Endometrial microvascular endothelial cells (primary cell): ENCODE measurements around the gene ZNF865. TPM values are rescaled to one million over a fixed set of nuclear protein-coding genes. Genes with fewer than 3 reads are reported as not detected.

Experiments
- in situ Hi-C: cut with HindIII; loops from 2 replicates; pipeline ENCODE4 v1.10.0; 2017; ENCODE audit warnings: low sequenced_read_pairs, low pct_unique_long_range_greater_than_20kb; ENCODE audit errors: inconsistent ontology term
- total RNA-seq: library from RNA; depleted of rRNA; stranded (reverse); fragments of >200 nt; gene quantifications from one replicate; pipeline ENCODE4 v1.2.3, GENCODE V29; 2015; ENCODE audit errors: inconsistent ontology term

ZNF865 gene
- total RNA-seq, 1 donor from 2014 or later = 3.3 TPM

GRCh38 chr19:55640577-55641425, 35.4 kb downstream of the ZNF865 start, which contains the start of gene ZNF580:
ZNF580 (plus strand) TSS chr19:55641002; CDS start chr19:55642509, 1,507 bp downstream.
- in situ Hi-C loops = no loop called here

GRCh38 chr19:55641426-55642152, 36.1 kb downstream of the ZNF865 start:
- in situ Hi-C loops = no loop called here

GRCh38 chr19:55642153-55643002, 36.9 kb downstream of the ZNF865 start:
- in situ Hi-C loops = no loop called here

DNA sequence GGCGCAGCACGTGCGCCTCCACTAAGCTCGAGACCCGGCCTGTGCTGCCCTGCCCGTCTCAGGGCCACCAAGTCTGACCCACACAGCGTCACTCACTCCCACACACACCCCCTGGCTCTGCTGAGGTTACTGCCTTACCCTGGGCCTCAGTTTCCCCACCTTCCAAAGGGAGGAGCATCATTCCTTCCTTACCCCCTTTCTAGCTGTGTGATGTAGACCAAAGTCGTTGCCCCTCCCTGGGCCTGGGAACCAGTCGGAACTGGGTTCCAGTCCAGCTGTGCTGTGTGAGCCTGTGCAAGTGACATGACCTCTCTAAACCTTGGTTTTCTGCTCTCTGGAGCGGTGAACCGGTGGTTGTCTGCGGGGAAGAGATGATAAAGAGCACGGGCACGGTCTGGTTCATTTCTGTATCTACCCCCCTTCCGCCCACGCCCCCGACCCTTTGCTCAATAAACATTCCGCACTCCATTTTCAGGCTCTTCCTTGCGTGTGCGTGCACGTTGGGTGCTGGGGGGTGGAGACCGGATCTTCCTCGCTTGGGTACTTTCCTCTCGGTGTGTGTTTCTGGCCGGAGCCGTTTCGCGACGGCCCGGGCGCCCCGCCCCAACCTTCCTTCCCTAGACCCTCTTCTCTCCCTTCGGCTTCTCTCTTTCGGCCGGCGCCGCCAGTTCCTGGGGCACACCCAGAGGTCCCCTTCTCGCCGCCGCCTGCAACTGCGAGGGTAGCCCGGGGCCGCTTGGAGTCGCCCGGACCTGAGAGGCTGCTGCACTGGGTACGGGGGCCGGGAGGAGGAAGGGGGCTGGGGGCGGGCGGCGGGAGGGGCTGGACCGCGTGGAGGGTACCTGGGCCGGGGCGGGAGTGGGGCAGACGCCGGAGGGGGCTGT, 37.8 kb downstream of the ZNF865 start, which contains the start of gene ZNF581:
Gene ZNF581 (plus strand): TSS at position 647 of the 884 bp plus-strand sequence. CDS start 923 bp downstream, outside the sequence.
- in situ Hi-C loops = no loop called here

DNA sequence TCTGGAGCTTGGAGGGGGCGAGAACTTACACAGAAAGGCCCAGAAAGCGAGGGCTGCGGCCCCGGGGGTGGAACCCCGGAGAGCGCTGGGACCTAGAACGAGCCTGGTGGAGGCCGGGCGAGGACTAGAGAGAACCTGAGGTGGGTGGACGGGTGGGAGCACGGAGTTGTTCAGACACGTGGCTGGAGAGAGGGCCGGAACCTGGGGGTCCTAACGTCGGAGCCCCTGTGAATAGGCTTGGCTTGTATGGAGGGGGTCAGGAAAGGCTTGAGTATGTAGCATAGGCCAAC, 38.4 kb downstream of the ZNF865 start:
- in situ Hi-C loops = no loop called here

- in situ Hi-C loops = no loop called here
These were observed 38.9 kb downstream of the ZNF865 start for GRCh38 chr19:55644191-55644833.

GRCh38 chr19:55644842-55645511, 39.5 kb downstream of the ZNF865 start:
- in situ Hi-C loops = no loop called here

- in situ Hi-C loops = no loop called here
These were observed 40.0 kb downstream of the ZNF865 start for GRCh38 chr19:55645512-55645881.

GRCh38 chr19:55646889-55647731, 41.7 kb downstream of the ZNF865 start:
- in situ Hi-C loops = no loop called here

DNA sequence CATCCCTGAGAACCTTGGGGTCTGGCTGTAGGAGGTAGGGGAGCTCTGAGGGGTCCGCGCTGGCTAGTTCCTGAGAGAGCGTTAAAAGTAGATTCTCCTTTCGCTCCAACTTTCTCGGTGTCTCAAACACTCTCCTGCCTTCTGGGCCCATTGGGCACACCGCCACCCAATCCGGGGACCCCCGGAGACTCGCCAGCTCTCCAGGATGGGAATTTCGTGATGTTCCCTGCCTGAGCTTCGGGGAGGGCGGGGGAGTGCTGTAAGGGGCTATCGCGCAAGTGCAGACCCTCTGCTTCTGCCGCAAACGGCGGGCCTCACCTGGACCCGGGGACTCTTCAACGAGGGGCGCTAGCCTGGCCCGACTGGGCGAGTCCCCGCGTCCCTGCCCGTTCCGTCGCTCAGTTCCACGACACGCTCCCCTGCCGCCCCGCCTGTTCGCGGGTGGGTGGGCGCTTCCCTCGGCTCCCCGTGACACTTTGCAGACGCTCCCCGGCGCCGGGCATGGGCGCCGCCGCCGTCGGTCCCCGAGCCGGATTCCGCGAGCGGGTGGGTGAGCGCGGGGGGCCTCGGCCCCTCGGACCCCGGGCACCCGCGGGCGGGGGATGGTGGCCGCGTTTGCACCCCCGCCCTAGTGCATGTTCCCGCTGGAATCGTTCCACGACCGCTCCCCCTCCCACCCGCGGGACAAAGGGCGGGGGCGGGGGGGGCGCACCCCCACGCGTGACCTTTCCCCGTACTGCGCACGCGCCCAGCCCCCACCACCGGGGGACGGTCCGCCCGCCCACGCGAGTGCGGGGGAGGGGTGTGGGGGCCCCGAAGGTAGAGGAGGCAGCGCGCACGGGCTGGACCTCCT, 42.5 kb downstream of the ZNF865 start, which contains the start of gene CCDC106:
Gene CCDC106 (plus strand): TSS at position 481 of the 853 bp plus-strand sequence. CDS start 835 bp downstream, outside the sequence.
- in situ Hi-C loops = no loop called here

DNA sequence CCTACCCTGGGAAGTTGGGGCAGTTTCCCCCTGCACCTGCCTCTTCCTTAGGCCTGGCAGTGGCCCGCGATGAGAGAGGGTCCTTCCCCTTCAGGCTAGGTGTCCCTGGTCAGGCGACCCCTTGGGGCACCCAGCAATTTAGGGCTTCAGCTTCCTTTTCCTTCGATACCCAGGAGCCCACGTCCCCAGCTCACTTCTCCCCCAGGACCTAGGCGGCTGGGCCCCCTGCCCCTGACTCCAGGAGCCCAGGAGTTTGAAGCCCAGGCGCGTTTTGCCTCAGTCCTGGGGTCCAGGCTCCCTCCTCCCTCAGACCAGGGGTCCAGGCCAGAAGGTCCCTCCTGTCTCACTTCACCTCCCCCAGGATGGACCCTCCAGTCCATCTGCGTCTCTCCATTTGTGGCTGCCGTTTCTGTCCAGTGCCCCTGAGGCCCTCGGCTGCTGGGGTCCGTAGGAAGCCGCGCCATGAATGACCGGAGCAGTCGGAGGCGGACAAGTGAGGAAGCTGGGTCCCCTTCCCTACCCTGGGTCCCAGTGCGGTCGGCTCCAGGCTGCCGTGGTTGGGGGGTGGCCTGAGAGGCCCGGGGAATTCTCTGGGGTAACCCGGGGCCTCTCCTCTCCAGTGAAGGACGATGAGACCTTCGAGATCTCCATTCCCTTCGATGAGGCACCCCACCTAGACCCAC, 43.3 kb downstream of the ZNF865 start:
- in situ Hi-C loops = no loop called here

DNA sequence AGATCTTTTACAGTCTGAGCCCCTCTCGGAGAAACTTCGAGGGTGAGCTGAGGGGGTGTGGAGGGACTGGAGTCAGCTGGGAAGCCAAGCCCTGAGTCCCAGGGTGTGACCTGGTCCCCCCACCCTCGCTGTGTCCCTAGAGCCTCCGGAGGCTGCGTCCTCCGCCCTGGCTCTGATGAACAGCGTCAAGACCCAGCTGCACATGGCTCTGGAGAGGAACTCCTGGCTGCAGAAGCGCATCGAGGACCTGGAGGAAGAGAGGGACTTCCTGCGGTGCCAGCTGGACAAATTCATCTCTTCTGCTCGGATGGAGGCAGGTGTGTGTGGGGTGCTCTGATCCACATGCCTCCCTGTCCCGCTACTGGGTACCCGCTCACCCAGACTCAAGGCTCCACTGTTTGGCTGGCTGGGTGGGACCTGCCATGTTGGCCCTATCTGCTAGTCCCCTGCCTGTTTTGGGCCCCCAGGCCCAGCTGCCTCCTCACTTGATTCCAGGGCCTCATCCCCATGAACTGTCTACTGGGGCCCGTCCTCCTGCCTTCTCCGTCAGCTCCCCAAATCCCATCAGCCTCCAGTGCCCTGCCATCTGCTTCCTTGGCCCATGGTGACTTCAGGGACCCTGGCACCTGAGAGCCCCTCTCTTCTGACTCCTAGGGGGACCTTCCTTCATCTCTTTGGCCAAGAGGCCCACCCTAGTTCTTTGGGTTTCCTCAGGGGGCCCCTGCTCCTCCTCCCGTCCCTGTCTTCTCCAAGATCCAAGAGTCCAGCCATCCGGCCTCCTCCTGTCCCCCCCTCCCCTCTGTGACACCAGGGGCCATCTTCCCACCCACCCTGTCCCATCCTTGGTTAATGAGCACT, 44.0 kb downstream of the ZNF865 start:
- in situ Hi-C loops = no loop called here

- in situ Hi-C loops = no loop called here
These were observed 44.7 kb downstream of the ZNF865 start for GRCh38 chr19:55650126-55650557.

GRCh38 chr19:55650602-55651230, 45.3 kb downstream of the ZNF865 start:
- in situ Hi-C loops = no loop called here
